ENCODE measurements around the gene EDN2.
A peak's percentile ranks its signal among the peaks of the same experiment; 100 is the strongest.

The EDN2 gene

DNA sequence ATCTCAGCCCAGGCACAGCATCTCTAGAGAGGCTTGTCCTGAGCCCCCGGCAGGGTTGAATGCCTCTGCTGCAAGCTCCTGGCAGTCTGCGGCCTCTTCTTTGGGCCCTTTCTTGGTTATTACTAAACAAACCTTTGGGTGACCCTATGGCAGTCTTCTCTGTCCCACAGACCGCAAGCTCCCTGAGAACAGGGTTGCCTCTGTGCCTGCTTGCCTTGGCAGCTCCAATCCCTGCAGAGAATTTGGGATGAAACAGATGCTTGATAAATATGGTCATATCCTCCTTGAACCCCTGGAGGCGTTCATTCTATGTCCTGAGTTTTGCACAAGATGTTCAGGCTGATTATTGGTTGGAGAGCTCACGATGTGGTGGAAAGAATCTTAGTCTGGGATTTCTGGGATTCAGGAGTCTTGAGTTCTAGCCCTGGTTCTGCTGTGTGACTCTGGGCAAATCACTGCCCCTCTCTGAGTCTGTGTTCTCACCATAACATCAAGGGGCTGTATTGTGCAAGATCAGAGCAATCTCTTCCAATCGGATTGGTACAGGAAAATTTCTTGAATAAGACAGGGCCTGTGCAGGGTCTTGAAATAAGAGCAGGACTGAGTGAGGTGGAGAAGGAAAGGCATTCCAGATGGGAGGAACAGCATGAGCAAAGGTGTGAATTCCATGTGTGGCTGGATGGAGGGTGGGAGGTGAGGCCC lies 49.6 kb downstream of the EDN2 start:
- no peak for DNase-seq

DNA sequence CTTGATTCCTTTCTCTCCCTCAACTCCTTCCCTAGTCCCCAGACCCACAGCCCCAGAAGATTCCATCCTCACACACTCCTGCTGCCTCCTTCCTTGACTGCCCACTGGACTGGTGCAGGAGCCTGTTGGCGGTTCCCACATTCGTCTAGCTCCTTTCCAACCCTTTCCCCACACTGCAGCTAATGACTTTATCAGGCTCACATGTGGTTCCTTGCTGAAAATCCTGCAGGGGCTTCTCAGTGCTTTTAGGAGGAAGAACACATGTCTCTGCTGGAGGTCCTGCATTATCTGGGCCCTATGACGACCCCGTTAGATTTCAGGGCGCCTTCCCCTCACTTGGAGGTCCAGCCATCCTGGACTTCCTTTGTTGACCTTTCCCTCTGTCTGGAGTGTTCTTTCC lies 50.2 kb downstream of the EDN2 start:
- DNase-seq, result no peak

DNA sequence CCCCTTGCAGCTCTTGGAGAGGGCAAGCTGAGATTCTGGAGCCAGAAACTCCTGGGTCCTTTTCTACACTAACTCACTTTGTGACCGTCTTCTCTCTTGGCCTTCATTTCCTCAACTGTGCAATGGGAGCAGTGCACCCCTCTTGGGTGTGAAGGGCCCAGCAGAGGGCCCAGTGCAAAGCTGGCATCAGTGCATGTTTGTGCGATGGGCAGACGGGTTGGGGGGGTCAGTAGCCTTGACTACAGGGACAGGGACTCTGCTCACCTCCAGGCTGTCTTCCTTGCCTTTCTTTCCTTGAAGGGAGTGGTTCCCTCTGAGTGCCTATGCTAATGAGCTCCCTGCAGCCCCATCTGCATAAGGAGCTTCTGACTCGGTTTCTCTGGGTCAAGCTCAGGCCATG lies 51.0 kb downstream of the EDN2 start:
- DNase-seq, result no peak

DNA sequence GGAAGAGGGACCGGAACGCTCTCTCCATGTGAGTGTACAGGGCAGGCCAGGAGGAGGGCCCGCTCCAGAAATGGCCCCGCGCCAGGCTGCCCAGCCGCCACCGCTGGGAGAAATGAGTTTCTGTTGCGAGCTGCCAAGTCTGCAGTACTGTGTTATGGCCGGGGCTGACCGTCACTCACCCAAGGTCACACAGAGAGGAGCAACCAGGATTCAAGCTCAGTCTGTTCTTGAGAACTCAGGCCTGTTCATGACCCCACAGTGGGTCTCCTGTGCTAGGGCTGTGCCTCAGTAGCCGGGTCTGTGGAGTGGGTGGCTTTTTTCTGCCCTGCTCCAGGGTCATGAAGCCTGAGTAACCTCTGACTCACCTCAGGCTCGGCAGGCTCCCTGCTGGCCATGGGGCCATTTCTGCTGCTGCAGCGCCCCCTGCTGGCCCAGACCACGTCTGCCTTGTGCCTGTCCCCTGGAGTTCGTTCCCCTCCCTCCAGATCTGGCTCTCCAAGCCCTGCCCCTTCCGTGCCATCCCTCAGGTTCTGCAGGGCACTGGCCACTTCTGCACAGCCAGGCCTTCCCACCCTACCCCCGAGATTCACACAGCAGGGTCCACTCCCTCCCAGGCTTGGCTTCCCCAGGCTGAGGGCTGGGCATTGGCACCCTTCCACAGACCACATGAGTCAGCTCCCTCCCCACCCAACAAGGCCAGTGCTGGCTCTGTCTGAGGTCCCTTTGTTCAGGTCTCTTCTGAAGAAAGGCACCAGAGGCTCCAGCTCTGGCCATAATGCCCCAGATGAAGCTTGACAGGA lies 51.8 kb downstream of the EDN2 start:
- peak; percentile 74 for DNase-seq

DNA sequence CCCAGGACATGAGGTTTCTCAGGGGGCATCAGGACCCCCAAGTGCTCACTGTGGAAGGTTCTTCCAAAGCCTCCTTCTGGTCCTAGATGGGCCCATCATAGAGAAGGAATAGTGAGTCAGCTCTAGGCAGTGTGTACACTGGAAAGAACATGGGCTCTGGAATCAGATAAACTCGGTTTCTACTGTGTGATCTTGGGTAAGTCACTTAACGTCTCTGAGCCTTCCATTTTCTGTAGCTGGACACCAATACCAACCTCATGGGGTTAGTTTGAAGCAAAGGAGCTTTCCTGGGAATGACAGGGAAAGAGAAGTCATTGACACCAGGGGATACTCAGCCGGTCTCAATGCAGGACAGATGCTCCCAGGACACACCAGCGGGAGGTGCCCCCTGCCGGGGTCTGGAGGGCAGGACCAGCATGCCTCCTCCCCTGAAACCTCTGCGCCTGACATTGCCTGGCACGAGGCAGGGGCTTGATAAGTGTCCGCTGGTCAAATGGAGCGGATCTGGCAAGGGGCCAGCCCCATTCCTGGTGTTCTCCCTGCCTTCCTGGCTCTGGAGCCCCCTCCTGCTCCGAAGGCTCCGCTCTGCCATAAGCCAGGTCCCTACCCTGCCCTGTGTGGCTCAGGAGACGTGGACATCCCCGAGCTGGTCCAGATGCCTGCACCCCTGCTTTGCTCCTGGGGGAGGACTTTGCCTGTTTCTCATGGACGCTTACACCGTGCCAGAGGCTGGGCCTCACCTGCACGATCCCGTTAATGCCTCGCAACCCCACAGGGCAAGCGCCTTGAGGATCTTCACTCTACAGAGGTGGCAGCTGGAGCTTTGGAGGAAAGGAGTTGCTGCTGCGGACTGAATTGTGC lies 52.8 kb downstream of the EDN2 start:
- no peak for DNase-seq

DNA sequence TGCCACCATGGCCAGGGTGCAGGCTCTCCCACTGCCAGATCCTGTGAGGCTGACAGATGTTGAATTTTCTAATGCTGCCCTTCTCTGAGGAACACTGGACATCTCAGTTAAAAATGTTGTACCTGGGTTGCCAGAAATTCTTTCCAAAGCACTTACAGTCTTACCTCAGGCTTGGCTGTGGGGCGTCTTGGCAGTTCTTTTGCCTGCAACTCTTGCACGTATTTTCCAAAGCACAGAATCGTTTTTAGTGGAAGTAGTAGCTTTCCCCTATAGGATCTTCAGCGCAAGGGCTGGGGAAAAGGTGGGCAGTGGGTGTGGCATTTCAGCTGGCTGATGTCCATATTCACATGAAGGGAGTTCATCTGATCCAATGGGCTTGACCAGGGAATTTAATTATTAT lies 53.9 kb downstream of the EDN2 start:
- no peak for DNase-seq

DNA sequence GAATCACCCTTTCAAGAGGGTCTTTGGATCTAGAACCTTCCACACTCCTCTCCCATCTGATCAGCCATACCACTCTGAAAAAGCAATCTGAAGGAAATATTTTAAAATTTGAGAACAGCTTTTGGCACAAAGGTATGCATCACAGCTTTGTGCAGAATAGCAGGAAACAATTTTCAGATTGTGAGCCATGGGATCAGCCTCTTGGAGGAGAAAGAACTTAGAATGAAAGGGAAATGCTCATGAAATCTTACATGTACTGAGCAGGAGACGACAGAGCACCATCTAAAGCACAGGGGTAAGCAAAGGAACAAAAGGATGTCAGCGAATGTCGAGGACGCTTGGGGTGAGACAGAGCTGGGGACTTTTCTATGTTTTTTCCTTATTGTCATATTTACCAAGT lies 54.4 kb downstream of the EDN2 start:
- no peak for DNase-seq

DNA sequence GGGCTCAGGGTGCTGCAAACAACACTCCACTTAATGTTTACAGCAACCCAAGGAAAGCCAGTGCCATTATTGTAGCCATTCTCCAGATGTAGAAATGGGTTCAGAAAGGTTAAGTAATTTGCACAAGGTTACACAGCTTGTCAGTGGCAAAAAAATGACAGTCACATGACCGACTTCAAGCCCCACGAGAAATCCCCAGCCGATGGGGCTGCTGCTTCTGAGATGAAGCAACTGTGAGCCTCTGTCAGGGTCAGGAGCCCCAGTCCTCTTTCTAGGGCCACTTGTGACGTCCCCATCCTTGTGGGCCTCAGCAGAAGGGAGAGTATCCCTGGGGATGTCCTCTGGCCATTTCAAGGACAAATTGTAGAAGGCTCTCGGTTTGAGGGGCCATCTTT lies 54.8 kb downstream of the EDN2 start:
- DNase-seq, result no peak

Measured in activated CD8-positive, alpha-beta memory T cell treated with anti-CD3 and anti-CD28 coated beads, Interleukin-2, amount 50 U/mL, for 4 hours (primary cell).